Breast epithelium (tissue), 4 donors: ENCODE results near the gene CDC42. TPM values are rescaled to one million over a fixed set of nuclear protein-coding genes. Genes with fewer than 3 reads are reported as not detected.
A peak's percentile ranks its signal among the peaks of the same experiment; 100 is the strongest.

Experiments
- DNase-seq, 2 donors: peaks; one replicate each; pipeline ENCODE4 v3.0.0-alpha.2; 2019; ENCODE audit warnings: low spot score in 2 of 2
- H3K27ac ChIP-seq, 2 donors: fragments of 200-600 bp; sonication (generic) in 1 of 2; one replicate each; pipeline ENCODE4 v1.5.1; 2016 to 2019; ENCODE audit warnings: mild to moderate bottlenecking in 1 of 2
- H3K27me3 ChIP-seq, 2 donors: fragments of 200-600 bp; sonication (generic) in 1 of 2; one replicate each; pipeline versions ENCODE4 v1.5.1 to v1.6.0; 2017 to 2019; ENCODE audit warnings: control low read depth in 1 of 2, mild to moderate bottlenecking in 1 of 2
- H3K36me3 ChIP-seq: fragments of 200-600 bp; one replicate; pipeline ENCODE4 v1.5.1; 2019
- H3K4me1 ChIP-seq, 2 donors: fragments of 200-600 bp; sonication (generic); one replicate each; pipeline ENCODE4 v1.5.1; 2016 to 2019; ENCODE audit warnings: control low read depth in 1 of 2
- H3K4me3 ChIP-seq, 3 donors: fragments of 200-600 bp; sonication (generic); 1 replicate in 2 of 3; 2 replicates in 1 of 3; pipeline ENCODE4 v1.5.1; 2016 to 2019; ENCODE audit warnings: mild to moderate bottlenecking in 3 of 3, moderate library complexity in 2 of 3
- H3K9me3 ChIP-seq, 2 donors: fragments of 200-600 bp; sonication (generic) in 1 of 2; one replicate each; pipeline ENCODE4 v1.5.1; 2016 to 2019; ENCODE audit warnings: control low read depth in 1 of 2
- CTCF ChIP-seq, 3 donors: fragments of 450-650 bp; IDR thresholded peaks; one replicate each; pipeline ENCODE4 v1.5.1; 2016 to 2017; ENCODE audit warnings: antibody characterized with exemption in 3 of 3, mild to moderate bottlenecking in 3 of 3, moderate library complexity in 3 of 3
- POLR2A ChIP-seq: fragments of 450-650 bp; IDR thresholded peaks from one replicate; pipeline ENCODE4 v1.6.1; 2016; ENCODE audit warnings: antibody characterized with exemption, mild to moderate bottlenecking, moderate library complexity
- POLR2AphosphoS5 ChIP-seq, 3 donors: sonication (generic); formaldehyde crosslinking; IDR thresholded peaks; one replicate each; pipeline ENCODE4 v1.6.1; 2017; ENCODE audit warnings: antibody characterized with exemption in 3 of 3
- intact Hi-C: fragments of 100-400 bp; cut with DNase I; formaldehyde crosslinking; loops from one replicate; pipeline ENCODE4 v1.15.1; 2023; ENCODE audit warnings: low total_unique reads
- total RNA-seq, 3 donors: library from RNA; depleted of rRNA; stranded (reverse); fragments of >200 nt; gene quantifications; one replicate each; pipeline ENCODE4 v1.1.0, GENCODE V29; 2016

CDC42 gene
- total RNA-seq, 3 donors from 2014 or later = 192 to 255 (median 213) TPM

GRCh38 chr1:22018583-22019559 lies 33.6 kb upstream of the CDC42 start:
- H3K4me3 ChIP-seq = no peak overlapping the region
- no peaks in the 10 kb centered on the region for H3K9me3 ChIP-seq
- intact Hi-C loops = no loop called here
- H3K27ac ChIP-seq = peak overlapping the region in 1 of 2 donors; percentile 52
- TF ChIP-seq CTCF (IDR thresholded peaks at IDR 0.05) (no peak), POLR2A (no peak), POLR2AphosphoS5 (IDR thresholded peaks at IDR 0.05) (no peak)
- H3K4me1 ChIP-seq = no peaks in the 10 kb centered on the region
- no peaks in the 10 kb centered on the region for H3K36me3 ChIP-seq
- DNase-seq = no peak
- H3K27me3 ChIP-seq = no peaks in the 10 kb centered on the region

- no peak for TF ChIP-seq CTCF (IDR thresholded peaks at IDR 0.05)
- TF ChIP-seq POLR2AphosphoS5 (IDR thresholded peaks at IDR 0.05) = no peak
- TF ChIP-seq POLR2A = no peak
- Histone ChIP-seq H3K4me1 (no peaks in the 10 kb centered on the region), H3K27me3 (no peaks in the 10 kb centered on the region), H3K27ac (no peak overlapping the region), H3K9me3 (no peaks in the 10 kb centered on the region), H3K36me3 (no peaks in the 10 kb centered on the region), H3K4me3 (no peak overlapping the region)
- intact Hi-C loops = no loop called here
- DNase-seq = no peak
Observed at GRCh38 chr1:22021061-22021460, 31.4 kb upstream of the CDC42 start.

DNA sequence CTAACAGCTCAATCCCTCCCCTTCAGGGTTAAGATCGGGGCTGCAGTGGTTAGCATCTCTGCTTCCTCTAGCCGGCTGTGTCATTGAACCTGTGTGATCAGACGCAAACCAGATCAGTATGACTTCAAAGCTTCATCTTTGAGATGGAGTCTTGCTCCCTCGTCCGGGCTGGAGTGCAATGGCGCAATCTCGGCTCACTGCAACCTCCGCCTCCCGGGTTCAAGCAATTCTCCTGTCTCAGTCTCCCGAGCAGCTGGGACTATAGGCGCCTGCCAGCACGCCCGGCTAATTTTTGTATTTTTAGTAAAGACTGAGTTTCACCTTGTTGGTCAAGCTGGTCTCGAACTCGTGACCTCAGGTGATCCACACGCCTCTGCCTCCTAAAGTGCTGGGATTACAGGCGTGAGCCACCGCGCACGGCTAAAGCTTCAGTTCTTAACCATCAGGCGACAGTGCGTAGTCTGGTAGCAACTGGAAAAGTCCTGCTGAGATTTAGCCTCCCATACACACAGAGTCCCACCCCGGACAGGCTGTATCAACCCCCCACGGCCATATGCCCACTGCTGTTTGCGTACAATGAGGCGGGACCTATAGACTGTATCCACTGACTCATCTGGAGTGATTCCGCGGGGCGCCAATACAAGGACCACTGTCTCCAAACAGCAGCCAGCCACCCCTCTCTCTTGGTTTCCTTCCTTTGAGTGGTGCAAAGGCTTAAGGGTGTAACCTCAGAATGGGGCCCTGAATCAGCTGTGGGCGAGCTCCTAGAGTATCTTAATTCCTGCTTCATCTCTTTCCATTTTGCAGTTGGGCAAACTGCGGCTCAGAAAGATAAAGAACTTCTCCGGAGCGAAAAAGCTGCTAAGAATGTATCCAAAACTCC lies 27.8 kb upstream of the CDC42 start:
- H3K4me1 ChIP-seq = no peaks in the 10 kb centered on the region
- H3K9me3 ChIP-seq = no peaks in the 10 kb centered on the region
- peak in 1 of 2 donors; percentile 56 for DNase-seq
- H3K36me3 ChIP-seq = no peaks in the 10 kb centered on the region
- TF ChIP-seq POLR2A (no peak), POLR2AphosphoS5 (IDR thresholded peaks at IDR 0.05) (no peak), CTCF (IDR thresholded peaks at IDR 0.05) (no peak)
- peak overlapping the region; percentile 73 to 99 (median 94) for H3K4me3 ChIP-seq
- H3K27ac ChIP-seq = peak overlapping the region; percentile 99 to 100
- no peaks in the 10 kb centered on the region for H3K27me3 ChIP-seq
- intact Hi-C loops = no loop called here

- Histone ChIP-seq H3K9me3 (no peaks in the 10 kb centered on the region), H3K4me1 (no peaks in the 10 kb centered on the region), H3K27me3 (no peaks in the 10 kb centered on the region), H3K27ac (peak overlapping the region; percentile 99 to 100), H3K4me3 (peak overlapping the region; percentile 73 to 99 (median 94)), H3K36me3 (no peaks in the 10 kb centered on the region)
- intact Hi-C loops = no loop called here
- peak; percentile 77 to 86 for DNase-seq
- TF ChIP-seq POLR2AphosphoS5 (IDR thresholded peaks at IDR 0.05) = peak; percentile 81 to 97 (median 96)
- TF ChIP-seq CTCF (IDR thresholded peaks at IDR 0.05) = peak in 1 of 3 donors; percentile 32
- TF ChIP-seq POLR2A = peak; percentile 93
Observed at GRCh38 chr1:22025368-22026155, 26.9 kb upstream of the CDC42 start.
